Small intestine (tissue), 7 donors: ENCODE data around the gene CCL13. TPM values are rescaled to one million over a fixed set of nuclear protein-coding genes. Genes with fewer than 3 reads are reported as not detected.

ENCODE experiments used
- DNase-seq, 2 donors: peaks; one replicate each; pipeline versions ENCODE4 v3.0.0 to v3.0.0-alpha.2; 2013
- FAIRE-seq: peaks from 2 replicates; lab custom pipeline; 2012; peaks lifted over from hg19 to GRCh38; lab: Jason Lieb, UNC
- H3K27ac ChIP-seq, 3 donors: one replicate each; pipeline ENCODE4 v1.5.1; 2013; ENCODE audit warnings: low read length in 2 of 3, mild to moderate bottlenecking in 2 of 3, control low read depth in 1 of 3, inconsistent platforms in 1 of 3, low read depth in 1 of 3, moderate library complexity in 1 of 3
- H3K27me3 ChIP-seq, 3 donors: one replicate each; pipeline ENCODE4 v1.6.1; 2013; ENCODE audit warnings: low read length in 3 of 3, inconsistent platforms in 1 of 3; ENCODE audit not compliant: control insufficient read depth in 3 of 3, insufficient read depth in 3 of 3
- H3K36me3 ChIP-seq, 3 donors: one replicate each; pipeline ENCODE4 v1.6.1; 2013; ENCODE audit warnings: low read length in 3 of 3, inconsistent platforms in 1 of 3, low read depth in 1 of 3, mild to moderate bottlenecking in 1 of 3, moderate library complexity in 1 of 3; ENCODE audit not compliant: control insufficient read depth in 3 of 3, insufficient read depth in 2 of 3
- H3K4me1 ChIP-seq, 3 donors: one replicate each; pipeline ENCODE4 v1.6.1; 2013; ENCODE audit warnings: low read length in 2 of 3, inconsistent platforms in 1 of 3, low read depth in 1 of 3, mild to moderate bottlenecking in 1 of 3, moderate library complexity in 1 of 3; ENCODE audit not compliant: control insufficient read depth in 3 of 3, insufficient read depth in 2 of 3
- H3K4me3 ChIP-seq, 3 donors: one replicate each; pipeline ENCODE4 v1.5.1; 2013; ENCODE audit warnings: low read length in 3 of 3, control low read depth in 1 of 3, inconsistent platforms in 1 of 3, low read depth in 1 of 3, mild to moderate bottlenecking in 1 of 3, moderate library complexity in 1 of 3
- H3K9me3 ChIP-seq, 2 donors: one replicate each; pipeline ENCODE4 v1.6.1; 2013; ENCODE audit warnings: low read depth in 1 of 2, low read length in 1 of 2; ENCODE audit not compliant: control insufficient read depth in 2 of 2, insufficient read depth in 1 of 2
- WGBS, 3 donors: extraction: QIAGEN DNeasy Blood & Tissue Kit; methylation state at CpG; one replicate each; pipeline ENCODE4 v1.1.7; 2013; 5-methylcytosine and 5-hydroxymethylcytosine counted together
- polyA plus RNA-seq, 4 donors: library from polyadenylated mRNA; stranded (reverse) in 3 of 4; unstranded in 1 of 4; fragments of 200-250 nt in 3 of 4; fragments of 120-200 nt in 1 of 4; gene quantifications; one replicate each; pipeline versions ENCODE4 v1.2.1 to v1.2.3, GENCODE V29; 2013
- donor health status: healthy with polysubstance abuse.
- donor health status: control.
- donor health status: control.
- donor health status: Bipolar disorder and iron deficiency.
- donor health status: healthy.

Gene CCL13
- polyA plus RNA-seq, 4 donors, result 0.07 to 7.6 (median 1.6) TPM; not detected in 1

GRCh38 chr17:34370997-34371395 is 14.7 kb downstream of the CCL13 start:
- Histone ChIP-seq H3K4me1 (no peaks in the 10 kb centered on the region), H3K27ac (peak overlapping the region in 1 of 3 donors; percentile 47), H3K36me3 (no peaks in the 10 kb centered on the region), H3K27me3 (peaks cover 0 to 4% (median 0%) of the 10 kb centered on the region in 3 donors), H3K9me3 (no peaks in the 10 kb centered on the region), H3K4me3 (no peak overlapping the region)
- no peak for DNase-seq
- WGBS, 3 donors, result 15 to 51% (median 24%) methylated on average over 3 of the region's 3 CpGs
- FAIRE-seq, result no peak

- Histone ChIP-seq H3K27ac (no peak overlapping the region), H3K27me3 (peaks cover 0 to 4% (median 0%) of the 10 kb centered on the region in 3 donors), H3K9me3 (no peaks in the 10 kb centered on the region), H3K36me3 (no peaks in the 10 kb centered on the region), H3K4me1 (no peaks in the 10 kb centered on the region), H3K4me3 (no peak overlapping the region)
- FAIRE-seq (no peak), DNase-seq (no peak)
- 73 to 89% (median 77%) methylated on average over 3 of the region's 3 CpGs for WGBS, 3 donors
These were observed 15.3 kb downstream of the CCL13 start for GRCh38 chr17:34371405-34372100.

- Histone ChIP-seq H3K36me3 (no peaks in the 10 kb centered on the region), H3K4me1 (no peaks in the 10 kb centered on the region), H3K9me3 (no peaks in the 10 kb centered on the region), H3K4me3 (no peak overlapping the region), H3K27ac (no peak overlapping the region), H3K27me3 (peaks cover 0 to 4% (median 0%) of the 10 kb centered on the region in 3 donors)
- 71 to 85% (median 80%) methylated on average over 5 of the region's 5 CpGs for WGBS, 3 donors
- FAIRE-seq (no peak), DNase-seq (no peak)
These were observed 18.2 kb downstream of the CCL13 start for GRCh38 chr17:34374457-34374856.

GRCh38 chr17:34375426-34375997 is 19.2 kb downstream of the CCL13 start:
- no peak for FAIRE-seq
- Histone ChIP-seq H3K27ac (no peak overlapping the region), H3K36me3 (no peaks in the 10 kb centered on the region), H3K4me3 (no peak overlapping the region), H3K4me1 (no peaks in the 10 kb centered on the region), H3K27me3 (no peaks in the 10 kb centered on the region), H3K9me3 (no peaks in the 10 kb centered on the region)
- WGBS, 3 donors, result 88 to 91% (median 90%) methylated on average over 11 of the region's 11 CpGs
- DNase-seq, result no peak

- H3K4me1 ChIP-seq, result no peaks in the 10 kb centered on the region
- no peaks in the 10 kb centered on the region for H3K27me3 ChIP-seq
- H3K9me3 ChIP-seq, result no peaks in the 10 kb centered on the region
- no peaks in the 10 kb centered on the region for H3K36me3 ChIP-seq
- FAIRE-seq, result no peak
- peak overlapping the region in 1 of 3 donors; percentile 21 for H3K27ac ChIP-seq
- no peak overlapping the region for H3K4me3 ChIP-seq
- DNase-seq, result no peak
- WGBS, 3 donors, result 85 to 94% (median 90%) methylated on average over 3 of the region's 3 CpGs
These were observed 21.0 kb downstream of the CCL13 start for GRCh38 chr17:34377078-34377823.

GRCh38 chr17:34378664-34379101 is 22.4 kb downstream of the CCL13 start:
- peaks cover 0 to 4% (median 0%) of the 10 kb centered on the region in 3 donors for H3K27me3 ChIP-seq
- H3K27ac ChIP-seq, result no peak overlapping the region
- no peaks in the 10 kb centered on the region for H3K4me1 ChIP-seq
- no peaks in the 10 kb centered on the region for H3K9me3 ChIP-seq
- WGBS, 3 donors, result 12 to 15% (median 13%) methylated on average over 6 of the region's 6 CpGs
- H3K36me3 ChIP-seq, result no peaks in the 10 kb centered on the region
- no peak for FAIRE-seq
- no peak overlapping the region for H3K4me3 ChIP-seq
- peak in 1 of 2 donors; percentile 5 for DNase-seq

- Histone ChIP-seq H3K27ac (no peak overlapping the region), H3K9me3 (no peaks in the 10 kb centered on the region), H3K4me3 (no peak overlapping the region), H3K4me1 (no peaks in the 10 kb centered on the region), H3K27me3 (peaks cover 0 to 4% (median 0%) of the 10 kb centered on the region in 3 donors), H3K36me3 (no peaks in the 10 kb centered on the region)
- FAIRE-seq, result no peak
- 68 to 83% (median 68%) methylated on average over 5 of the region's 5 CpGs for WGBS, 3 donors
- DNase-seq, result no peak
These were observed 23.6 kb downstream of the CCL13 start for GRCh38 chr17:34379868-34380267.

GRCh38 chr17:34382621-34383124 is 26.4 kb downstream of the CCL13 start:
- H3K4me3 ChIP-seq, result no peak overlapping the region

More at GRCh38 chr17:34382621-34383124, 26.4 kb downstream of the CCL13 start:
- peaks cover 0 to 8% (median 0%) of the 10 kb centered on the region in 3 donors for H3K27me3 ChIP-seq
- DNase-seq, result no peak
- H3K9me3 ChIP-seq, result no peaks in the 10 kb centered on the region
- WGBS, 3 donors, result 20 to 29% (median 28%) methylated on average over 7 of the region's 7 CpGs
- FAIRE-seq, result no peak
- peak overlapping the region in 1 of 3 donors; percentile 25 for H3K27ac ChIP-seq
- no peaks in the 10 kb centered on the region for H3K4me1 ChIP-seq
- H3K36me3 ChIP-seq, result no peaks in the 10 kb centered on the region
